Muscle of leg (tissue), 11 donors: ENCODE measurements around the gene ILDR2. TPM values are rescaled to one million over a fixed set of nuclear protein-coding genes. Genes with fewer than 3 reads are reported as not detected.
"Not testable (repeated sequence)": the region's sequence is repeated elsewhere in the genome, so short reads cannot be mapped to it uniquely, and the experiment has no call there.

Experiments
- DNase-seq: peaks from one replicate; pipeline ENCODE4 v3.0.0; 2013
- H3K27ac ChIP-seq: one replicate; pipeline ENCODE4 v1.5.1; 2013; ENCODE audit warnings: mild to moderate bottlenecking, low read length, control low read depth
- H3K27me3 ChIP-seq: one replicate; pipeline ENCODE4 v1.6.1; 2013; ENCODE audit warnings: low read length; ENCODE audit not compliant: control insufficient read depth, insufficient read depth
- H3K36me3 ChIP-seq: one replicate; pipeline ENCODE4 v1.6.1; 2013; ENCODE audit warnings: low read length; ENCODE audit not compliant: control insufficient read depth, insufficient read depth
- H3K4me1 ChIP-seq: one replicate; pipeline ENCODE4 v1.6.1; 2013; ENCODE audit warnings: low read length; ENCODE audit not compliant: control insufficient read depth, insufficient read depth
- H3K4me3 ChIP-seq: one replicate; pipeline ENCODE4 v1.5.1; 2013; ENCODE audit warnings: low read length, control low read depth
- H3K9me3 ChIP-seq: replicated peaks from 2 replicates; pipeline ENCODE4 v1.6.1; 2013; ENCODE audit warnings: low read depth, low read length; ENCODE audit not compliant: control insufficient read depth
- whole genome bisulfite sequencing: methylation state at CpG from one replicate; pipeline ENCODE4 v1.1.5; 2013; ENCODE audit warnings: missing lambda C conversion rate; ENCODE audit not compliant: insufficient coverage; 5-methylcytosine and 5-hydroxymethylcytosine counted together
- polyA plus RNA-seq, 8 donors: library from polyadenylated mRNA; unstranded; fragments of 120-200 nt; gene quantifications; one replicate each; pipeline versions ENCODE4 v1.2.1 to v1.2.3, GENCODE V29; 2013; ENCODE audit warnings: inconsistent platforms in 1 of 8, low replicate concordance in 1 of 8; ENCODE audit not compliant: insufficient read length in 8 of 8, insufficient read depth in 1 of 8
- total RNA-seq: library from RNA; stranded (reverse); fragments of 120-200 nt; gene quantifications from one replicate; pipeline ENCODE4 v1.2.4, GENCODE V29; 2013

The ILDR2 gene
- total and polyA plus RNA-seq, 9 donors, result 1.6 to 3.4 (median 2.4) TPM

GRCh38 chr1:166899769-166900168, 75.6 kb downstream of the ILDR2 start:
- DNase-seq, result no peak
- H3K27ac ChIP-seq, result no peak overlapping the region
- H3K27me3 ChIP-seq, result peaks cover 2% of the 10 kb centered on the region
- peaks cover 7% of the 10 kb centered on the region for H3K9me3 ChIP-seq
- H3K4me3 ChIP-seq, result no peak overlapping the region
- peaks cover 8% of the 10 kb centered on the region for H3K4me1 ChIP-seq
- H3K36me3 ChIP-seq, result no peaks in the 10 kb centered on the region

- DNase-seq, result no peak
- Histone ChIP-seq H3K9me3 (peaks cover 7% of the 10 kb centered on the region), H3K27me3 (peaks cover 2% of the 10 kb centered on the region), H3K4me3 (no peak overlapping the region), H3K4me1 (no peaks in the 10 kb centered on the region), H3K36me3 (no peaks in the 10 kb centered on the region), H3K27ac (no peak overlapping the region)
- no CpG with 5 or more reads among the region's 4 CpGs for WGBS
These were observed 79.6 kb downstream of the ILDR2 start for GRCh38 chr1:166895766-166896165.

- Histone ChIP-seq H3K4me3 (no peak overlapping the region), H3K27me3 (peaks cover 3% of the 10 kb centered on the region), H3K36me3 (no peaks in the 10 kb centered on the region), H3K9me3 (no peaks in the 10 kb centered on the region), H3K4me1 (no peaks in the 10 kb centered on the region), H3K27ac (no peak overlapping the region)
- no peak for DNase-seq
These were observed 85.6 kb downstream of the ILDR2 start for GRCh38 chr1:166889776-166890175.

- Histone ChIP-seq H3K4me3 (no peak overlapping the region), H3K36me3 (no peaks in the 10 kb centered on the region), H3K9me3 (no peaks in the 10 kb centered on the region), H3K27ac (no peak overlapping the region), H3K27me3 (peaks cover 15% of the 10 kb centered on the region), H3K4me1 (peaks cover 4% of the 10 kb centered on the region)
- WGBS, result 90% methylated on average over 2 of the region's 4 CpGs
- DNase-seq, result no peak
These were observed 86.8 kb downstream of the ILDR2 start for GRCh38 chr1:166888373-166889111.

- no peak overlapping the region for H3K27ac ChIP-seq
- DNase-seq, result no peak
- H3K4me1 ChIP-seq, result peaks cover 4% of the 10 kb centered on the region
- no CpG with 5 or more reads among the region's 3 CpGs for WGBS
- H3K36me3 ChIP-seq, result no peaks in the 10 kb centered on the region
- peaks cover 20% of the 10 kb centered on the region for H3K27me3 ChIP-seq
- no peaks in the 10 kb centered on the region for H3K9me3 ChIP-seq
- no peak overlapping the region for H3K4me3 ChIP-seq
These were observed 90.4 kb downstream of the ILDR2 start for GRCh38 chr1:166884971-166885370.

- Histone ChIP-seq H3K27me3 (peaks cover 20% of the 10 kb centered on the region), H3K36me3 (no peaks in the 10 kb centered on the region), H3K4me3 (no peak overlapping the region), H3K27ac (no peak overlapping the region), H3K9me3 (no peaks in the 10 kb centered on the region), H3K4me1 (peaks cover 4% of the 10 kb centered on the region)
- peak; percentile 38 for DNase-seq
- WGBS, result 8% methylated on average over 42 of the region's 44 CpGs
These were observed 91.2 kb downstream of the ILDR2 start for GRCh38 chr1:166884040-166884642.

GRCh38 chr1:166882893-166883292, 92.4 kb downstream of the ILDR2 start:
- H3K36me3 ChIP-seq, result no peaks in the 10 kb centered on the region
- no peak overlapping the region for H3K4me3 ChIP-seq
- no peak for DNase-seq
- peaks cover 4% of the 10 kb centered on the region for H3K4me1 ChIP-seq
- no CpG with 5 or more reads among the region's 2 CpGs for WGBS
- H3K27me3 ChIP-seq, result peaks cover 20% of the 10 kb centered on the region
- no peaks in the 10 kb centered on the region for H3K9me3 ChIP-seq
- H3K27ac ChIP-seq, result no peak overlapping the region

GRCh38 chr1:166878173-166878917, 97.0 kb downstream of the ILDR2 start:
- not testable (repeated sequence) for H3K4me1 ChIP-seq, H3K27ac ChIP-seq, DNase-seq, H3K27me3 ChIP-seq, H3K36me3 ChIP-seq, H3K9me3 ChIP-seq, H3K4me3 ChIP-seq
- WGBS, result 95% methylated on average over 6 of the region's 21 CpGs

- no peaks in the 10 kb centered on the region for H3K9me3 ChIP-seq
- no peak for DNase-seq
These were observed 98.9 kb downstream of the ILDR2 start for GRCh38 chr1:166876540-166876838.

GRCh38 chr1:166875734-166876539, 99.4 kb downstream of the ILDR2 start, which contains the start of gene TADA1:
Gene TADA1, minus strand, starts transcription at chr1:166876264. Its CDS starts 31 bp downstream, at chr1:166876233.
- DNase-seq, result peak; percentile 99
- H3K9me3 ChIP-seq, result no peaks in the 10 kb centered on the region
- no peaks in the 10 kb centered on the region for H3K36me3 ChIP-seq
- peak within 1 kb of the TSS; percentile 91 for H3K27ac ChIP-seq
- under 1% methylated on average over 84 of the region's 84 CpGs for WGBS
- H3K27me3 ChIP-seq, result no peaks in the 10 kb centered on the region
- H3K4me1 ChIP-seq, result peaks cover 8% of the 10 kb centered on the region
- peak within 1 kb of the TSS; percentile 77 for H3K4me3 ChIP-seq

More at GRCh38 chr1:166876540-166876838, 98.9 kb downstream of the ILDR2 start:
- Histone ChIP-seq H3K27me3 (no peaks in the 10 kb centered on the region), H3K4me1 (peaks cover 8% of the 10 kb centered on the region), H3K4me3 (peak overlapping the region; percentile 77), H3K36me3 (no peaks in the 10 kb centered on the region), H3K27ac (no peak overlapping the region)
- WGBS, result 0% methylated on average over 2 of the region's 7 CpGs
